ENCODE results near the gene LMX1A.

GRCh38 chr1:165152727-165153126, 203.8 kb downstream of the LMX1A start:
- TF ChIP-seq, protein P1, sequence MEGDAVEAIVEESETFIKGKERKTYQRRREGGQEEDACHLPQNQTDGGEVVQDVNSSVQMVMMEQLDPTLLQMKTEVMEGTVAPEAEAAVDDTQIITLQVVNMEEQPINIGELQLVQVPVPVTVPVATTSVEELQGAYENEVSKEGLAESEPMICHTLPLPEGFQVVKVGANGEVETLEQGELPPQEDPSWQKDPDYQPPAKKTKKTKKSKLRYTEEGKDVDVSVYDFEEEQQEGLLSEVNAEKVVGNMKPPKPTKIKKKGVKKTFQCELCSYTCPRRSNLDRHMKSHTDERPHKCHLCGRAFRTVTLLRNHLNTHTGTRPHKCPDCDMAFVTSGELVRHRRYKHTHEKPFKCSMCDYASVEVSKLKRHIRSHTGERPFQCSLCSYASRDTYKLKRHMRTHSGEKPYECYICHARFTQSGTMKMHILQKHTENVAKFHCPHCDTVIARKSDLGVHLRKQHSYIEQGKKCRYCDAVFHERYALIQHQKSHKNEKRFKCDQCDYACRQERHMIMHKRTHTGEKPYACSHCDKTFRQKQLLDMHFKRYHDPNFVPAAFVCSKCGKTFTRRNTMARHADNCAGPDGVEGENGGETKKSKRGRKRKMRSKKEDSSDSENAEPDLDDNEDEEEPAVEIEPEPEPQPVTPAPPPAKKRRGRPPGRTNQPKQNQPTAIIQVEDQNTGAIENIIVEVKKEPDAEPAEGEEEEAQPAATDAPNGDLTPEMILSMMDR (IDR thresholded peaks at IDR 0.05): peak; percentile 59
- no peak for TF ChIP-seq ZFX (IDR thresholded peaks at IDR 0.05; ENCODE audit: borderline replicate concordance)

All from 22Rv1 (cell line).